Measurements from ENCODE around the gene CLDN7.
A peak's percentile ranks its signal among the peaks of the same experiment; 100 is the strongest.

Gene CLDN7

GRCh38 chr17:7266784-7267183 is 4.5 kb upstream of the CLDN7 start:
- no peak for DNase-seq (ENCODE audit: low spot score)
- no peak overlapping the region for H3K4me3 ChIP-seq
- no peak overlapping the region for H3K27ac ChIP-seq
- TF ChIP-seq CTCF (IDR thresholded peaks at IDR 0.05): no peak

- no peak for DNase-seq (ENCODE audit: low spot score)
- Histone ChIP-seq H3K4me3 (peak overlapping the region; percentile 69), H3K27ac (no peak overlapping the region)
- no peak for TF ChIP-seq CTCF (IDR thresholded peaks at IDR 0.05)
Observed at GRCh38 chr17:7263801-7264078, 1.5 kb upstream of the CLDN7 start.

GRCh38 chr17:7262935-7263800 is 890 bp upstream of the CLDN7 start:
- no peak for TF ChIP-seq CTCF (IDR thresholded peaks at IDR 0.05)
- DNase-seq (ENCODE audit: low spot score): no peak
- Histone ChIP-seq H3K27ac (peak overlapping the region in 1 of 2 donors; percentile 26), H3K4me3 (peak overlapping the region; percentile 69)

GRCh38 chr17:7261379-7262191 is 693 bp downstream of the CLDN7 start:
- no peak for TF ChIP-seq CTCF (IDR thresholded peaks at IDR 0.05)
- H3K27ac ChIP-seq: no peak overlapping the region
- peak overlapping the region; percentile 69 for H3K4me3 ChIP-seq
- DNase-seq (ENCODE audit: low spot score): no peak

GRCh38 chr17:7260651-7261378 is 1.5 kb downstream of the CLDN7 start:
- DNase-seq (ENCODE audit: low spot score): no peak
- H3K27ac ChIP-seq: no peak overlapping the region

DNA sequence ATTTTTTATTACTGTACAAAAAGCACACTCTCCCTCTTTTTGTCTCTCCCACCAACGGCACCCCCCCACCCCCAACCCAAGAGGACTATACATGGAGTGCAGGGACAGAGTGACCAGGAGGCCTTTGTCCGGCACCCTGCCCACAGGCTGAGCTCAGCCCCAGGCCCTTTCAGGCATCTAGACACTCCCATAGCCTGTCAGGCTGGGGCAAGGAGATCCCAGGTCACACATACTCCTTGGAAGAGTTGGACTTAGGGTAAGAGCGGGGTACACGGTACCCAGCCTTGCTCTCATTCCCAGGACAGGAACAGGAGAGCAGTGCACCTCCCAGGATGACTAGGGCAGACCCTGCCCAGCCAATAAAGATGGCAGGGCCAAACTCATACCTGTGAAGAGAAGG is 2.1 kb downstream of the CLDN7 start:
- Histone ChIP-seq H3K27ac (no peak overlapping the region), H3K4me3 (no peak overlapping the region)
- DNase-seq (ENCODE audit: low spot score): no peak
- no peak for TF ChIP-seq CTCF (IDR thresholded peaks at IDR 0.05)

More at GRCh38 chr17:7260651-7261378, 1.5 kb downstream of the CLDN7 start:
- TF ChIP-seq CTCF (IDR thresholded peaks at IDR 0.05): no peak
- H3K4me3 ChIP-seq: peak overlapping the region; percentile 69

All from coronary artery (tissue), 2 donors.